Measurements from ENCODE around the gene ATG2A.

DNA sequence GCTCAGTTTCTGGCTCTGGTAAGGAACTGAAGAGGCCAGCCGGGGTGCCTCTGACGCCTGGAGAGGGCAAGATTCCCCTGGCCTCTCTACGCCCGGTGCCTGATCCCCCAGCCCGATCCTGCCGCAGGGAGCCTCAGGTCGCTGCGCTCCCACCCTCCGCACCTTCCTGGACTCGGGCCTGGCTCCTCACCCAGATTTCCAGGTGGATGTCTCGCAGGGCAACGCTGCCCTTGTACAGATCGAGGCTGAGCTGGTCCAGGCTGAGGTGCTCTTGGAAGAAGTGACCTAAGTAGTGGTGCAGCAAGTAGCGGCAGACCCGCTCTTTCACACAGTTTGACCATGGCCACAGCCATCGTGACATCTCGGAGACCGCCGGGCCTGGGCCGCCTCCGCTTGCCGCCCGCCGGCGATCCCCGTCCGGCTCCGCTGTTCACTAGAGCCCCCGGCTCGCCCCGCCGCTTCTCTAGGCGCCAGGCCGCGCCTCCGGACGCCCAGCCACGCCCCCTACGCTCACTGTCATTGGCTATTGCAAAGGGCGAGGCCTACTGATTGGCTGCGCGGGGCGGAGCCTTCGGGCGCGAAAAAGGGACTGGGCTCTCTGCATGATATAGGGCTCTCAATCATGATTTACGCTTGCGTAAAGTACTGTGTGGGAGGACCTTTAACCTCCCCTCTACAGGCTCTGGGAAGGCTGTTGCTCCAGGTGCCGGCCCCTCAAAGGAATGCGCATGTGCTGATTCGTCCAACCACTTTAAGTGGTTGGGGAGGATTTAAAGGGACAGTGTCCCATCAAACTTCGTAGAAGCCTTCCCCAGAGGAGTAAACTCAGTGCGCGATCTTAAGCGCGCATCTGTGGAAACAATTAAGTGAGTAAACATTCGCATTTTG lies at the start of gene ATG2A:
- TF ChIP-seq, protein P1, sequence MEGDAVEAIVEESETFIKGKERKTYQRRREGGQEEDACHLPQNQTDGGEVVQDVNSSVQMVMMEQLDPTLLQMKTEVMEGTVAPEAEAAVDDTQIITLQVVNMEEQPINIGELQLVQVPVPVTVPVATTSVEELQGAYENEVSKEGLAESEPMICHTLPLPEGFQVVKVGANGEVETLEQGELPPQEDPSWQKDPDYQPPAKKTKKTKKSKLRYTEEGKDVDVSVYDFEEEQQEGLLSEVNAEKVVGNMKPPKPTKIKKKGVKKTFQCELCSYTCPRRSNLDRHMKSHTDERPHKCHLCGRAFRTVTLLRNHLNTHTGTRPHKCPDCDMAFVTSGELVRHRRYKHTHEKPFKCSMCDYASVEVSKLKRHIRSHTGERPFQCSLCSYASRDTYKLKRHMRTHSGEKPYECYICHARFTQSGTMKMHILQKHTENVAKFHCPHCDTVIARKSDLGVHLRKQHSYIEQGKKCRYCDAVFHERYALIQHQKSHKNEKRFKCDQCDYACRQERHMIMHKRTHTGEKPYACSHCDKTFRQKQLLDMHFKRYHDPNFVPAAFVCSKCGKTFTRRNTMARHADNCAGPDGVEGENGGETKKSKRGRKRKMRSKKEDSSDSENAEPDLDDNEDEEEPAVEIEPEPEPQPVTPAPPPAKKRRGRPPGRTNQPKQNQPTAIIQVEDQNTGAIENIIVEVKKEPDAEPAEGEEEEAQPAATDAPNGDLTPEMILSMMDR (IDR thresholded peaks at IDR 0.05): no peak
- TF ChIP-seq ZFX (IDR thresholded peaks at IDR 0.05; ENCODE audit: borderline replicate concordance): no peak

Measured in 22Rv1 (cell line).